Activated naive CD4-positive, alpha-beta T cell treated with anti-CD3 and anti-CD28 coated beads, Interleukin-2, amount 50 U/mL, for 72 hours (primary cell): ENCODE data around the gene ANKS1B. TPM values are rescaled to one million over a fixed set of nuclear protein-coding genes. Genes with fewer than 3 reads are reported as not detected.

Source experiments
- ATAC-seq, 2 donors: fragments of 150-1000 bp; cut with Tn5 transposase; 2 replicates each; pipeline ENCODE4 v1.10.0; 2021; ENCODE audit warnings: mild to moderate bottlenecking in 2 of 2, moderate library complexity in 2 of 2
- DNase-seq, 2 donors: peaks; one replicate each; pipeline ENCODE4 v3.0.0; 2021 to 2022; ENCODE audit warnings: low spot score in 2 of 2
- H3K27ac Mint-ChIP-seq, 2 donors: one replicate each; pipeline ENCODE4 v1.8.0; 2022; ENCODE audit warnings: mild to moderate bottlenecking in 2 of 2, mixed read lengths in 2 of 2
- H3K36me3 Mint-ChIP-seq, 2 donors: one replicate each; pipeline ENCODE4 v1.8.0; 2022; ENCODE audit warnings: mixed read lengths in 2 of 2
- H3K9me3 Mint-ChIP-seq, 2 donors: one replicate each; pipeline ENCODE4 v1.8.0; 2022; ENCODE audit warnings: mixed read lengths in 2 of 2
- total RNA-seq, 2 donors: library from RNA; stranded (reverse); gene quantifications; one replicate each; pipeline ENCODE4 v1.2.3, GENCODE V29; 2022

Gene ANKS1B
- total RNA-seq, 2 donors from 2014 or later = 0.16 TPM; not detected in 1

DNA sequence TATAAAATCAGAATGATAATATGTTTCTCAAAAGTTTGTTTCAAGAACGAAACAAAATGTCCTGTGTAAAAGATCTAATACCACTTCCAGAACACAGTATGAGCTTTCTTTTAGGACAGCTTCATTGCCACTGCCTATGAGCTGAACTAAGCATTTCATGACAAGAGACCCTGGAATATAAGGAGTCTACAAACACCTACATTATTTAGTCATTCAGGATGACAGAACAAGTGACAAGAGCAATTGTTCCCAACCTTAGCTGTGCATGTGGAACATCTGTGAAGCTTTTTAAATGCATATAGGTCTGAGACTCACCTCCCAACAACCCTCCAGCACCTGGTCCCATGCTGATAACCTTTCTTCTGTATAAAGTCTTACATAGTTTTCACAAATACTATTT is 440.3 kb downstream of the ANKS1B start:
- DNase-seq (no peak), ATAC-seq (no peak)
- no peak overlapping the region for H3K27ac Mint-ChIP-seq
- H3K9me3 Mint-ChIP-seq = peaks cover 5 to 9% of the 10 kb centered on the region in 2 donors
- no peaks in the 10 kb centered on the region for H3K36me3 Mint-ChIP-seq

DNA sequence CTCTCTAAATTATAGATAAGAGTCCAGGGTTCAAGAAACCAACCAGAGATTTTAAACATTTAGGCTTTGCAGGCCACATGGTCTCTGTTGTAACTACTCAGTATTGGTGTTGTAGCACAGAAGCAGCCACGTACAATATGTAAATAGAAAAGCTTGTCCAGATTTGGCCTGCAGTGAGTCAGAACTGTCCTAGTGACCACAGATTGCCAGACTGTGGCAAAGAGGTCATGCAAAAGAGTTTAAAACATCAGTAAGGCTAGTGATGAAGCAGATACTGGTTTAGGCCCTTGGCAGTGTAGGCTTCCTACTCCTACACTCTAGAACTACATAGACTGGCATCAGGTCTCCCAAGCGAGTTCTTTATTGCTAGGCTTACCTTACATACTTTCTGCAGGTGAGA is 454.8 kb downstream of the ANKS1B start:
- Mint-ChIP-seq H3K9me3 (peaks cover 4 to 13% of the 10 kb centered on the region in 2 donors), H3K27ac (no peak overlapping the region), H3K36me3 (no peaks in the 10 kb centered on the region)
- DNase-seq (no peak), ATAC-seq (no peak)

- Mint-ChIP-seq H3K9me3 (peaks cover 12 to 21% of the 10 kb centered on the region in 2 donors), H3K27ac (no peak overlapping the region), H3K36me3 (no peaks in the 10 kb centered on the region)
- ATAC-seq (no peak), DNase-seq (no peak)
Observed at GRCh38 chr12:99528478-99528877, 456.3 kb downstream of the ANKS1B start.

DNA sequence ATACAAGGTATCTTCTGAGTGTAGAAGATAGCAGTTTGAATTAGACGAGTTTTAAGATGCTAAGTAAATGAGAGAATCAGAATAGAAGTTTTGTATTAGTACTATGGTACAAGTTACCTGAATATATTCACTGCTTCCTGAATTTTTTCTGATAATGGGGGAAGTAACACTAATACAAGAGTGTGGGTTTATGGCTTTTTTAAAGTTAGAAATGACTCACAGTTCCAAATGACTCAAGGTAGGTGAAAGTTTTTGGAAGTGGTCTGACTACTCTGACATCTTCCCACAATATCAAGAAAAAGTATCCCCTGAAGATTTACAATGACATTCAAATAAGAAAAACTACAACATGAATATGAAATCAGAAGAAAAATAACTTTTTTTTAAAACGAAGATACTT is 460.9 kb downstream of the ANKS1B start:
- ATAC-seq (no peak), DNase-seq (no peak)
- Mint-ChIP-seq H3K36me3 (no peaks in the 10 kb centered on the region), H3K27ac (no peak overlapping the region), H3K9me3 (peaks cover 20 to 36% of the 10 kb centered on the region in 2 donors)

DNA sequence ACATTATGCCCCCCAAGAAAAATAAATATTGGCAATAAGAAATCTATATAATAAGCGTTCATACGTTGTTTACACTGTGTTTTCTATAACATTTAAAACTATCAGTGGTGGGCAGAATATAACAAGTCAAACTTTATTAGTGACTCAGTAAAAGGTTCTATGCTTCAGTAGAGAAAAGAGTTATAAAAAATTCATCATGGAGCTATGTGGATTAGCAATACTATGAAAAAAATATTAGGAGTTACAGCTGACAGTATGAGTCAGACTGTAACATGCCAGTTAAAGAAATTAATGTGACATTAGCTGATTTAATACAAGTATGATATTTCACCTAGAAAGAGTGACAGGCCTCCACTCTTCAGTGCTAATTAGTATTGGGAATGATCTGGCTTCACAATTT is 462.3 kb downstream of the ANKS1B start:
- Mint-ChIP-seq H3K27ac (no peak overlapping the region), H3K9me3 (peaks cover 20 to 36% of the 10 kb centered on the region in 2 donors), H3K36me3 (no peaks in the 10 kb centered on the region)
- ATAC-seq (no peak), DNase-seq (no peak)

DNA sequence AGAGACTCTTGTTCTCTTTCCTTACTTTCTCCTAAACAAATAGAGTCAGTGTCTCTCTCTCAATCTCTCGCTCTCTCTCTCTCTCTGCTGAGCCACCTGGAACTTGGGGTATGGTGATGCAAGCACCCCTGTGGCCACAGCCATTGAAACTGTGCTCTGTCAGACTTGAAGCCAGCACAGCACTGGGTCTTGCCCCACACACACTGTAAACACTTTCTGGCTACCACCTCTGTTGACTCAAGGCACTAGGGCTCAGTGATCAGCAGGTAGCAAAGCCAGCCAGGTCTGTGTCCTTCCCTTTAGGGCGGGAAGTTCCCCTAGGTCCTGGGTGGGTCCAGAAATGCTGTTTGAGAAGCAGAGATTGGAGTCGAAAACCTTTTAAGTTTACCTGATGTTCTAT is 463.1 kb downstream of the ANKS1B start:
- Mint-ChIP-seq H3K27ac (no peak overlapping the region), H3K36me3 (no peaks in the 10 kb centered on the region)

DNA sequence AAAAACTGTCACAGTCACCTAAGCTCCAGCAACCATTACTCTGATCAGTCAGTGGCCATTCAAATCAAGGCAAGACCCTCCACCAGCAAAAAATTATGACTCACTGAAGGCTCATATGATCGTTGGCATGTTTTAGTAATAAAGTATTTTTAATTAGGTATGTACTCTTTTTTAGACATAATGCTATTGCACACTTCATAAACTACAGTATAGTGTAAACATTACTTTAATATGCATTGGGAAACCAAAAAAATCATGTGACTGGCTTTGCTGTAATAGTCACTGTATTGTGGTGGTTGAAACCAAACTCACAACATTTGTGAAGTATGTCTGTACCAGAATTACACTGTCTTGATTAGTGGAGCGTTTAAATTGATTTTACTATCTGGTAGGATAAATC is 471.7 kb downstream of the ANKS1B start:
- H3K36me3 Mint-ChIP-seq = no peaks in the 10 kb centered on the region
- DNase-seq = no peak
- ATAC-seq = no peak
- H3K9me3 Mint-ChIP-seq = peaks cover 24 to 27% of the 10 kb centered on the region in 2 donors
- no peak overlapping the region for H3K27ac Mint-ChIP-seq

More for the DNA sequence above, 463.1 kb downstream of the ANKS1B start:
- DNase-seq = no peak
- no peak for ATAC-seq
- peaks cover 18 to 36% of the 10 kb centered on the region in 2 donors for H3K9me3 Mint-ChIP-seq

DNA sequence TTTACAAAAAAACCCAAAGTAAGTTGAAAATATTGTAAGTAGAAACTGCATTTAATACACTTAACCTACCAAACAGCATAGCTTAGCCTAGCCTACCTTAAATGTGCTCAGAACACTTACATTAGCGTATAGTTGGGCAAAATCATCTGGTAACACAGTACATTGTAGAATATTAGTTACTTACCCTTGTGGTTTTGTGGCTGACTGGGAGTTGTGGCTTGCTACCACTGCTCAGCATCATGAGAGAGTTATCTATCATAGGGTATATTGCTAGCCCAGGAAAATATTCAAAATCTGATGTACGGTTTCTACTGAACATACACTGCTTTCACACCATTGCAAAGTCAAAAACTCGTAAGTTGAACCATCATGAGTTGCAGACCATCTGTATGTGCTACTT is 478.9 kb downstream of the ANKS1B start:
- peaks cover 20 to 21% of the 10 kb centered on the region in 2 donors for H3K9me3 Mint-ChIP-seq
- peaks cover 0 to 5% of the 10 kb centered on the region in 2 donors for H3K36me3 Mint-ChIP-seq
- ATAC-seq (no peak), DNase-seq (no peak)
- H3K27ac Mint-ChIP-seq = no peak overlapping the region

DNA sequence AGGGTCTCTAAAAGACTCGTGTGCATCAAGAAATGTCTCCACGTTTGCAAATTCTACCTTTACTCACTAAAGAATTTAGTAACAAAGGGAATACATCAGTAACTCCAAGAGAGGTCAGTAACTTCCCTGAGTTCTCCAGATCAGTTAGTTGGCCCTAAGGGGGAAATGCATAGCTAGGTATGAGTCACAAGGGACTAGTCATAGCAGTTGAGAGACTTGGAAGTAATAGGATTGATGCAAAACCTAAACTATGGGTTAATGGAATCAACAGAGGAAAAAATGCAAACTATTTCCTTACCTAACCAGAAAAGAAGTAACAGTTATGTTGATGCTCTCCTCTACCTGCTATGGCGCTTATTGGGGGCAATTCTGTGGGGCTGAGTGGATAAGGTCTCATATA is 486.0 kb downstream of the ANKS1B start:
- ATAC-seq = no peak
- no peak for DNase-seq
- H3K36me3 Mint-ChIP-seq = peaks cover 0 to 5% of the 10 kb centered on the region in 2 donors
- no peak overlapping the region for H3K27ac Mint-ChIP-seq
- peaks cover 20 to 28% of the 10 kb centered on the region in 2 donors for H3K9me3 Mint-ChIP-seq

DNA sequence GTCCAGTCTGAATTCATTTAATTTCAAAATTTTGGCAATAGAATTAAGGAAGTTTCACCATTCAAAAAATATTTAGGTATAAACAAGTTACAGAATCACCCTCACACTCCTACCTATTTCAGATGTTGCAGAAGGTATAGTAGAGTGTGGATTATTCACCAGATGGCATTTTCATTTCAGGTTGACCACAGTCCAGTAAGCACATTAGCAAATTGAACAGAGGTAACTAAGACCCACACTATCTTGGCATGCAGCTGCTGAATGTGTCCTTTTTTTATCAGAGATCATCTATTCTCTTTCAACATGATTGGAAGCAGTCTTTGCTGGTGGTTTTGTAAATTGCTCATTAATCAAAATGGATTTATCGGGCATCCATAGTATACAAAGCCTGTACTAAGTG is 488.9 kb downstream of the ANKS1B start:
- H3K36me3 Mint-ChIP-seq = no peaks in the 10 kb centered on the region
- no peak overlapping the region for H3K27ac Mint-ChIP-seq
- ATAC-seq (no peak), DNase-seq (no peak)
- H3K9me3 Mint-ChIP-seq = peaks cover 16 to 22% of the 10 kb centered on the region in 2 donors

GRCh38 chr12:99493197-99493596 is 491.5 kb downstream of the ANKS1B start:
- Mint-ChIP-seq H3K9me3 (peaks cover 13 to 18% of the 10 kb centered on the region in 2 donors), H3K27ac (no peak overlapping the region), H3K36me3 (no peaks in the 10 kb centered on the region)
- no peak for ATAC-seq
- DNase-seq = no peak

DNA sequence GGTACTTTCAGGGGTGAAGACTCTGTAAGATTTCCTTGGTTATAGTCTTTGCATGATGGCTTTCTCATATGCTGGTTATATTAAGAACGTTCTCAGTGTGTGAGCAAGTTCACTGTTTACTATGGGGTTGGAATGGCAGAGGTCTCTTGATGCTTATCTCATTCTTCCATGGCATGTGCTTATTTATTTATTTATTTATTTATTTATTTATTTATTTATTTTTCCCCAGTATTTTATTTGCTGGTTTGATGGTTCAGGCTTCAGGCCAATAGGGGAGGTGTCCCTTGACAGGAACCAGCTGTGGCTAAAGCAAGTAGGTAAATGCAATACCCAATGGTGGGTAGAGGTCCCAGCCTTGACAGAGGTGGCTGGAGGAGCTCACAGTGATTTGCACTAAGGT is 498.5 kb downstream of the ANKS1B start:
- no peak overlapping the region for H3K27ac Mint-ChIP-seq

DNA sequence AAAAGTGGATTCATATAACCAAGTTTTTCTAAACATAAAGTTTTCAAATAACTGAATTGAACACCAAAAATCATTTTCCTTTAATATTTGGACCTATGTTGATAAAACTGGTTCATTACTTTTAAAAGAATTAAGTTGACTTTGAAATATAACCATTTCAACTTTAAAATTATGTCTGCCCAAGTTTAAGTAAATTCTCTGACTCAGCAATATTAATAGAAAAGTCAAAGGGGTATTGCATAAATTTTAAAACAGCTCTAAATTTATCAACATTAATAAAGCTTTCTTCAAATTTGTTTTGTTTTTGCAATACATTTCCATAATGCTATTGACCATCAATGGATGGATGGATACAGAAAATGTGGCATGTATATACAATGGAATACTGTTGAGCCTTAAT is 505.6 kb downstream of the ANKS1B start:
- Mint-ChIP-seq H3K9me3 (peaks cover 13 to 14% of the 10 kb centered on the region in 2 donors), H3K27ac (no peak overlapping the region), H3K36me3 (no peaks in the 10 kb centered on the region)
- ATAC-seq = no peak
- no peak for DNase-seq

More for the DNA sequence above, 498.5 kb downstream of the ANKS1B start:
- ATAC-seq (no peak), DNase-seq (no peak)
- Mint-ChIP-seq H3K9me3 (peaks cover 13 to 26% of the 10 kb centered on the region in 2 donors), H3K36me3 (peaks cover 0 to 12% of the 10 kb centered on the region in 2 donors)

DNA sequence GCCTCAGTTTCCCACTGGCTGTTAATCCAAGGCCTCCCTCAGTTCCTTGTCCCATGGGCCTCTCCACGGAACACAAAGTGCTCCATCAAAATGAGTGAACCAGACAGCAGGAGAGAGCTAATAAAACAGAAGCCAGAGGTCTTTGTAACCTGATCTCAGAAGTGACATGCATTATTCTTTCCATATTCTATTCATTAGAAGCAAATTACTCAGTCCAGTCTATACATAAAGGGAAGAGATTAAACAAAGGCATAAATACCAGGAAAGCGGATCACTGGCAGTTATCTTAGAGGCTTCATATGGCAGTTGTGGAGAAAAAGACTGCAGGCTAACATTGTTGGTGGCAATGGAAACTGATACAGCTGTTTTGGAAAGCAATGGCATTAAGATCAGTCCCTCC is 507.8 kb downstream of the ANKS1B start:
- Mint-ChIP-seq H3K27ac (no peak overlapping the region), H3K9me3 (peaks cover 1 to 7% of the 10 kb centered on the region in 2 donors), H3K36me3 (no peaks in the 10 kb centered on the region)
- ATAC-seq (no peak), DNase-seq (no peak)

DNA sequence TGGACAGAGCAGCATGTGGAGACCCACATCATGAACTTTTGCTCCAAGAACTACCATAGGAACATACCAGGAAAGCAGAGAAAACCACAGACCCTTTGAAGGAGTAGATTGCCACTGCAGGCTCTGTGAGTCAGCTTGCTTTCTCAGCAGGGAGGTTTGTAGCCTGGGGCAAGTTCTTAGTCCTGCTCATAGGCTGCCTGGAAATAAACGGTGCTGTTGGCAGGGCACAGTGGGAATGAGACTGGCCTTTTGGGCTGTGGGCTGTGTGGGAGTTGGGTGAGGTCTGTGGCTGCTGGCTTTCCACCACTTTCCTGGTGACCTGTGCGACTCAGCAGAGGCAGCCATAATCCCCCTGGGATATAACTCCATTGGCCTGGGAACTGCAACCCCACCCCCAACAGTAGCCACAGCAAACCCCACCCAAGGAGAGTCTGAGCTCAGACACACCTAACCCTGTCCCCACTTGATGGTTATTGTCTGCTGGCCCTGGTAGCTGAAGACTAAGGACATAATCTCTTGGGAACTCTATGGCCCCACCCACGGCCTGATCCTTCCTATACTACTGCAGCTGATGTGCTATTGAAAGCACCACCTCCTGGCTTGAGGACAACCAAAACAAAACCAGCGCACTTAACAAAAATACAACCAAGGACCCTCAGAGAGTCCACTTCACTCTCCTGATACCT is 529.2 kb downstream of the ANKS1B start:
- Mint-ChIP-seq H3K9me3 (peaks cover 16 to 21% of the 10 kb centered on the region in 2 donors), H3K27ac (no peak overlapping the region), H3K36me3 (peaks cover 0 to 6% of the 10 kb centered on the region in 2 donors)
- ATAC-seq (no peak), DNase-seq (no peak)

GRCh38 chr12:99454539-99455172 is 530.1 kb downstream of the ANKS1B start:
- peaks cover 0 to 6% of the 10 kb centered on the region in 2 donors for H3K36me3 Mint-ChIP-seq
- no peak for ATAC-seq
- H3K9me3 Mint-ChIP-seq = peaks cover 11 to 16% of the 10 kb centered on the region in 2 donors
- H3K27ac Mint-ChIP-seq = no peak overlapping the region
- DNase-seq = no peak

DNA sequence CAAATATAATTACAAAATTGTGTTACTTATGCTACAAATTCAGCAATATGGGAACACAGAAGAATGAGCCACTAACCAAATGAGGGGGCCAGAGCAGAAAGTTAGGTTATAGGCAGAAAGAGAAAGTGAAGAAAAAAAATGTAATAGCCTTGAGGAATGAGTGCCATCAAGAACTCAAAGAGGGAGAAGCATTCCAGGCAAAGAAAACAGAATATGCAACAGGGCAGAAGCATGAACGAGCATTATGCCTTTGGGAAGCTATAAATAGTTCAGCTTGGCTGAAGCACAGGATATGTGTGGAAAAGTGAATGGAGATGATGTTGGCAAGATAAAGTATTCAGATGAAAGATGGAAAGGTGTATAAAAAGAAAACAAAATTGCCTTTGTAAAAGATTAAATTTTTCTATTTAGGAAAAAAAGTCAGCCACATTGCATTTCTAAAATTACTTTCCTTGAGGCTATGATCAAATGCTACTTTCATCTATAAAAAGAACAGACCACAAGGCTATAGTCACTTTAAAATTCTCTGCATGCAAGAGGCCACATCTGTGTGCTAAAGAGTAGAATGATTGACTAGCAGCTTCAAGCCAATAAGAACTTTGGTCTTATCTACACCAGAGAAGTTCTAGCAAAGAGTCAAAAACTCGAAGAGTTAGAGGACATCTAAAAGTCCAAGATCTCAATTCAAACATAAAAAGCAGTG is 530.7 kb downstream of the ANKS1B start:
- no peak for DNase-seq
- H3K36me3 Mint-ChIP-seq = peaks cover 0 to 6% of the 10 kb centered on the region in 2 donors
- peaks cover 11 to 16% of the 10 kb centered on the region in 2 donors for H3K9me3 Mint-ChIP-seq
- H3K27ac Mint-ChIP-seq = no peak overlapping the region
- no peak for ATAC-seq
